Measurements from ENCODE around the gene MCEE.
"Not testable (repeated sequence)": the region's sequence is repeated elsewhere in the genome, so short reads cannot be mapped to it uniquely, and the experiment has no call there.

MCEE gene

GRCh38 chr2:71143782-71144181 lies 13.8 kb upstream of the MCEE start:
- no peak overlapping the region for H3K9ac ChIP-seq (ENCODE audit: low read depth, low read length)
- H3K36me3 ChIP-seq (ENCODE audit: insufficient read depth, low read length) = peaks cover 42% of the 10 kb centered on the region
- H3K9me3 ChIP-seq (ENCODE audit: control insufficient read depth, insufficient read depth, low read length) = no peaks in the 10 kb centered on the region
- no peaks in the 10 kb centered on the region for H3K4me1 ChIP-seq (ENCODE audit: insufficient read depth, low read length)

- Histone ChIP-seq H3K9me3 (ENCODE audit: control insufficient read depth, insufficient read depth, low read length) (no peaks in the 10 kb centered on the region), H3K36me3 (ENCODE audit: insufficient read depth, low read length) (peaks cover 17% of the 10 kb centered on the region), H3K4me1 (ENCODE audit: insufficient read depth, low read length) (no peaks in the 10 kb centered on the region)
Observed at GRCh38 chr2:71136174-71136573, 6.1 kb upstream of the MCEE start.

GRCh38 chr2:71133603-71134002 lies 3.6 kb upstream of the MCEE start:
- H3K9me3 ChIP-seq (ENCODE audit: control insufficient read depth, insufficient read depth, low read length) = no peaks in the 10 kb centered on the region
- H3K9ac ChIP-seq (ENCODE audit: low read depth, low read length) = no peak overlapping the region
- H3K36me3 ChIP-seq (ENCODE audit: insufficient read depth, low read length) = peaks cover 10% of the 10 kb centered on the region
- H3K4me1 ChIP-seq (ENCODE audit: insufficient read depth, low read length) = no peaks in the 10 kb centered on the region

More at GRCh38 chr2:71136174-71136573, 6.1 kb upstream of the MCEE start:
- H3K9ac ChIP-seq (ENCODE audit: low read depth, low read length) = no peak overlapping the region

- H3K36me3 ChIP-seq (ENCODE audit: insufficient read depth, low read length); H3K9me3 ChIP-seq (ENCODE audit: control insufficient read depth, insufficient read depth, low read length); H3K4me1 ChIP-seq (ENCODE audit: insufficient read depth, low read length): not testable (repeated sequence)
- H3K9ac ChIP-seq (ENCODE audit: low read depth, low read length) = peak overlapping the region; percentile 93
Observed at GRCh38 chr2:71131387-71132166, 1.5 kb upstream of the MCEE start.

GRCh38 chr2:71130905-71131244 lies 846 bp upstream of the MCEE start:
- Histone ChIP-seq H3K36me3 (ENCODE audit: insufficient read depth, low read length) (peaks cover 6% of the 10 kb centered on the region; the same call in 1 of the 2 replicates), H3K4me1 (ENCODE audit: insufficient read depth, low read length) (no peaks in the 10 kb centered on the region), H3K9me3 (ENCODE audit: control insufficient read depth, insufficient read depth, low read length) (no peaks in the 10 kb centered on the region), H3K9ac (ENCODE audit: low read depth, low read length) (peak overlapping the region; percentile 93)

- H3K4me1 ChIP-seq (ENCODE audit: insufficient read depth, low read length) = no peaks in the 10 kb centered on the region
- peak overlapping the region; percentile 93 for H3K9ac ChIP-seq (ENCODE audit: low read depth, low read length)
- H3K36me3 ChIP-seq (ENCODE audit: insufficient read depth, low read length) = peaks cover 4% of the 10 kb centered on the region; the same call in 1 of the 2 replicates
Observed at GRCh38 chr2:71129902-71130151, 202 bp downstream of the MCEE start.

GRCh38 chr2:71129114-71129901 lies 721 bp downstream of the MCEE start:
- Histone ChIP-seq H3K9me3 (ENCODE audit: control insufficient read depth, insufficient read depth, low read length) (no peaks in the 10 kb centered on the region), H3K36me3 (ENCODE audit: insufficient read depth, low read length) (peaks cover 4% of the 10 kb centered on the region; the same call in 1 of the 2 replicates), H3K4me1 (ENCODE audit: insufficient read depth, low read length) (no peaks in the 10 kb centered on the region), H3K9ac (ENCODE audit: low read depth, low read length) (peak overlapping the region; percentile 93)

More at GRCh38 chr2:71129902-71130151, 202 bp downstream of the MCEE start:
- H3K9me3 ChIP-seq (ENCODE audit: control insufficient read depth, insufficient read depth, low read length) = no peaks in the 10 kb centered on the region

GRCh38 chr2:71126957-71127356 lies 3.1 kb downstream of the MCEE start:
- 0 out of 2 replicates have a peak, but pooled peaks cover 2% of the 10 kb centered on the region for H3K9me3 ChIP-seq (ENCODE audit: control insufficient read depth, insufficient read depth, low read length)
- no peaks in the 10 kb centered on the region for H3K36me3 ChIP-seq (ENCODE audit: insufficient read depth, low read length)
- H3K4me1 ChIP-seq (ENCODE audit: insufficient read depth, low read length) = no peaks in the 10 kb centered on the region
- H3K9ac ChIP-seq (ENCODE audit: low read depth, low read length) = no peak overlapping the region

GRCh38 chr2:71125506-71126294 lies 4.3 kb downstream of the MCEE start:
- Histone ChIP-seq H3K9me3 (ENCODE audit: control insufficient read depth, insufficient read depth, low read length) (0 out of 2 replicates have a peak, but pooled peaks cover 2% of the 10 kb centered on the region), H3K9ac (ENCODE audit: low read depth, low read length) (no peak overlapping the region), H3K36me3 (ENCODE audit: insufficient read depth, low read length) (no peaks in the 10 kb centered on the region), H3K4me1 (ENCODE audit: insufficient read depth, low read length) (no peaks in the 10 kb centered on the region)

GRCh38 chr2:71122387-71123298 lies 7.4 kb downstream of the MCEE start:
- Histone ChIP-seq H3K9me3 (ENCODE audit: control insufficient read depth, insufficient read depth, low read length) (0 out of 2 replicates have a peak, but pooled peaks cover 2% of the 10 kb centered on the region), H3K36me3 (ENCODE audit: insufficient read depth, low read length) (no peaks in the 10 kb centered on the region), H3K4me1 (ENCODE audit: insufficient read depth, low read length) (no peaks in the 10 kb centered on the region), H3K9ac (ENCODE audit: low read depth, low read length) (no peak overlapping the region)

- no peak overlapping the region for H3K9ac ChIP-seq (ENCODE audit: low read depth, low read length)
- 0 out of 2 replicates have a peak, but pooled peaks cover 2% of the 10 kb centered on the region for H3K9me3 ChIP-seq (ENCODE audit: control insufficient read depth, insufficient read depth, low read length)
- no peaks in the 10 kb centered on the region for H3K36me3 ChIP-seq (ENCODE audit: insufficient read depth, low read length)
- no peaks in the 10 kb centered on the region for H3K4me1 ChIP-seq (ENCODE audit: insufficient read depth, low read length)
Observed at GRCh38 chr2:71121479-71121878, 8.6 kb downstream of the MCEE start.

- no peak overlapping the region for H3K9ac ChIP-seq (ENCODE audit: low read depth, low read length)
- H3K36me3 ChIP-seq (ENCODE audit: insufficient read depth, low read length) = no peaks in the 10 kb centered on the region
- H3K4me1 ChIP-seq (ENCODE audit: insufficient read depth, low read length) = no peaks in the 10 kb centered on the region
- 0 out of 2 replicates have a peak, but pooled peaks cover 2% of the 10 kb centered on the region for H3K9me3 ChIP-seq (ENCODE audit: control insufficient read depth, insufficient read depth, low read length)
Observed at GRCh38 chr2:71120195-71120594, 9.8 kb downstream of the MCEE start.

- Histone ChIP-seq H3K4me1 (ENCODE audit: insufficient read depth, low read length) (no peaks in the 10 kb centered on the region), H3K9ac (ENCODE audit: low read depth, low read length) (no peak overlapping the region), H3K36me3 (ENCODE audit: insufficient read depth, low read length) (no peaks in the 10 kb centered on the region; the same call in 1 of the 2 replicates), H3K9me3 (ENCODE audit: control insufficient read depth, insufficient read depth, low read length) (no peaks in the 10 kb centered on the region)
Observed at GRCh38 chr2:71117063-71117462, 13.0 kb downstream of the MCEE start.
